ENCODE results near the gene AIFM3. TPM values are rescaled to one million over a fixed set of nuclear protein-coding genes. Genes with fewer than 3 reads are reported as not detected.
"Not testable (repeated sequence)": the region's sequence is repeated elsewhere in the genome, so short reads cannot be mapped to it uniquely, and the experiment has no call there.

The AIFM3 gene
- total RNA-seq, 1 experiment from 2014 or later: 0.38 TPM

- DNase-seq: no peak
- no peak overlapping the region for H3K4me3 ChIP-seq (ENCODE audit: insufficient read depth, low read depth, low read length)
- H3K27me3 ChIP-seq (ENCODE audit: control insufficient read depth, insufficient read depth, low read length): no peaks in the 10 kb centered on the region
- peaks cover 10% of the 10 kb centered on the region for H3K36me3 ChIP-seq (replicated peaks; ENCODE audit: control insufficient read depth, insufficient read depth, low read length)
Measured at GRCh38 chr22:20937031-20937793, 29.8 kb upstream of the AIFM3 start.

- H3K27me3 ChIP-seq (ENCODE audit: control insufficient read depth, insufficient read depth, low read length): no peaks in the 10 kb centered on the region
- H3K36me3 ChIP-seq (replicated peaks; ENCODE audit: control insufficient read depth, insufficient read depth, low read length): peaks cover 10% of the 10 kb centered on the region
- no peak overlapping the region for H3K4me3 ChIP-seq (ENCODE audit: insufficient read depth, low read depth, low read length)
- no peak for DNase-seq
Measured at GRCh38 chr22:20937794-20938671, 29.0 kb upstream of the AIFM3 start.

DNA sequence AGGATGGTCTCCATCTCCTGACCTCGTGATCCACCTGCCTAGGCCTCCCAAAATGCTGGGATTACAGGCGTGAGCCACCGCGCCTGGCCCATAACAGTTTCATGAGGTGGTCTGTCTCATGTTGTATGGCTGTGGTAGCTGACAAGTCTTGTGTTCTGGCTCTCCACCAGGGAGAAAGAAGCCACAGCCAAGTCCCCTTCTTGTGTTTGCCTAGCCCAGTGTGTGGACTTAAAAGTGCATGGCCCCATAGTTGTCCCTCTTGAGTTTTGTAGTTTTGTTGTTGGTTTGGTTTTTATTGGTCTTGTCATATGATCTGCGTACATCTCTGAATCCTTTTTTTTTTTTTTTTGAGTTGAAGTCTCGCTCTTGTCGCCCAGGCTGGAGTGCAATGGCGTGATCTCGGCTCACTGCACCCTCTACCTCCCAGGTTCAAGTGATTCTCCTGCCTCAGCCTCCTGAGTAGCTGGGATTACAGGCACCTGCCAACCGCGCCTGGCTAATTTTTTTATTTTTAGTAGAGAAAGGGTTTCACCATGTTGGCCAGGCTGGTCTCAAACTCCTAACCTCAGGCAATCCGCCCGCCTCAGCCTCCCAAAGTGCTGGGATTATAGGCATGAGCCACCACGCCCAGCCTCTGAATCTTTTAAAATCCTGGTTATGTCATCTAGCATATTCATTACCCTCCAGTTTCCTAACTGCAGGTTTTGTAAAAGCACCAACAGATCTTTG lies 27.4 kb upstream of the AIFM3 start:
- H3K36me3 ChIP-seq (replicated peaks; ENCODE audit: control insufficient read depth, insufficient read depth, low read length); H3K4me3 ChIP-seq (ENCODE audit: insufficient read depth, low read depth, low read length); H3K27me3 ChIP-seq (ENCODE audit: control insufficient read depth, insufficient read depth, low read length); DNase-seq: not testable (repeated sequence)

GRCh38 chr22:20940186-20940651 lies 26.8 kb upstream of the AIFM3 start:
- H3K27me3 ChIP-seq (ENCODE audit: control insufficient read depth, insufficient read depth, low read length): no peaks in the 10 kb centered on the region
- H3K36me3 ChIP-seq (replicated peaks; ENCODE audit: control insufficient read depth, insufficient read depth, low read length): peaks cover 2% of the 10 kb centered on the region
- no peak for DNase-seq
- H3K4me3 ChIP-seq (ENCODE audit: insufficient read depth, low read depth, low read length): no peak overlapping the region

GRCh38 chr22:20940904-20941385 lies 26.1 kb upstream of the AIFM3 start:
- Histone ChIP-seq H3K36me3 (replicated peaks; ENCODE audit: control insufficient read depth, insufficient read depth, low read length) (peaks cover 1% of the 10 kb centered on the region), H3K4me3 (ENCODE audit: insufficient read depth, low read depth, low read length) (no peak overlapping the region), H3K27me3 (ENCODE audit: control insufficient read depth, insufficient read depth, low read length) (no peaks in the 10 kb centered on the region)
- no peak for DNase-seq

GRCh38 chr22:20942203-20942902 lies 24.7 kb upstream of the AIFM3 start:
- not testable (repeated sequence) for DNase-seq; H3K27me3 ChIP-seq (ENCODE audit: control insufficient read depth, insufficient read depth, low read length); H3K36me3 ChIP-seq (replicated peaks; ENCODE audit: control insufficient read depth, insufficient read depth, low read length); H3K4me3 ChIP-seq (ENCODE audit: insufficient read depth, low read depth, low read length)

GRCh38 chr22:20943104-20943933 lies 23.7 kb upstream of the AIFM3 start:
- no peak for DNase-seq
- Histone ChIP-seq H3K36me3 (replicated peaks; ENCODE audit: control insufficient read depth, insufficient read depth, low read length) (no peaks in the 10 kb centered on the region; the same call in none of the 2 replicates), H3K4me3 (ENCODE audit: insufficient read depth, low read depth, low read length) (no peak overlapping the region), H3K27me3 (ENCODE audit: control insufficient read depth, insufficient read depth, low read length) (no peaks in the 10 kb centered on the region)

GRCh38 chr22:20944042-20944441 lies 23.0 kb upstream of the AIFM3 start:
- no peaks in the 10 kb centered on the region for H3K27me3 ChIP-seq (ENCODE audit: control insufficient read depth, insufficient read depth, low read length)
- no peaks in the 10 kb centered on the region; the same call in none of the 2 replicates for H3K36me3 ChIP-seq (replicated peaks; ENCODE audit: control insufficient read depth, insufficient read depth, low read length)
- no peak for DNase-seq
- no peak overlapping the region for H3K4me3 ChIP-seq (ENCODE audit: insufficient read depth, low read depth, low read length)

GRCh38 chr22:20945578-20945934 lies 21.5 kb upstream of the AIFM3 start:
- H3K36me3 ChIP-seq (replicated peaks; ENCODE audit: control insufficient read depth, insufficient read depth, low read length): peaks cover 7% of the 10 kb centered on the region
- no peak overlapping the region for H3K4me3 ChIP-seq (ENCODE audit: insufficient read depth, low read depth, low read length)
- DNase-seq: no peak
- no peaks in the 10 kb centered on the region for H3K27me3 ChIP-seq (ENCODE audit: control insufficient read depth, insufficient read depth, low read length)

- Histone ChIP-seq H3K36me3 (replicated peaks; ENCODE audit: control insufficient read depth, insufficient read depth, low read length) (peaks cover 14% of the 10 kb centered on the region), H3K27me3 (ENCODE audit: control insufficient read depth, insufficient read depth, low read length) (no peaks in the 10 kb centered on the region), H3K4me3 (ENCODE audit: insufficient read depth, low read depth, low read length) (no peak overlapping the region)
- DNase-seq: no peak
Measured at GRCh38 chr22:20946080-20946986, 20.7 kb upstream of the AIFM3 start.

- peaks cover 19% of the 10 kb centered on the region for H3K36me3 ChIP-seq (replicated peaks; ENCODE audit: control insufficient read depth, insufficient read depth, low read length)
- H3K4me3 ChIP-seq (ENCODE audit: insufficient read depth, low read depth, low read length): no peak overlapping the region
- DNase-seq: no peak
- H3K27me3 ChIP-seq (ENCODE audit: control insufficient read depth, insufficient read depth, low read length): no peaks in the 10 kb centered on the region
Measured at GRCh38 chr22:20946991-20947390, 20.1 kb upstream of the AIFM3 start.

DNA sequence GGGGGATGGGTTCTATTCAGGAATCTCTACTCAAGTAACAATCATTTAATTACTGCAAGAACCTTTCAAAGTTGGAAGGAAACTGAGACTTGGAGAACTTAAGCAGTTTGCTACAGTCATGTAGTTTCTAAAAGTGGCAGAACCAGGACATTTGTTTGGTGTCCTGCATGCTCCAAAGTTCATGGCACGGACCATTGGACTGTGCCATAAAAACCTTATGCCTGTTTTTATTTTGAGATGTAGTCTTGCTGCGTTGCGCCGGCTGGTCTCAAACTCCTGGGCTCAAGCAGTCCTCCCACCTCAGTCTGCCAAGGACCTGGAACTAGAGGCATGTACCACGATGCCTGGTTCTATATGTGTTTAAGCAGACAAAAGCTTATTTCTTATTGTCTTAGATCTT lies 18.6 kb upstream of the AIFM3 start:
- peaks cover 23% of the 10 kb centered on the region for H3K36me3 ChIP-seq (replicated peaks; ENCODE audit: control insufficient read depth, insufficient read depth, low read length)
- no peak for DNase-seq

More for the DNA sequence above, 18.6 kb upstream of the AIFM3 start:
- Histone ChIP-seq H3K4me3 (ENCODE audit: insufficient read depth, low read depth, low read length) (no peak overlapping the region), H3K27me3 (ENCODE audit: control insufficient read depth, insufficient read depth, low read length) (no peaks in the 10 kb centered on the region)
